ENCODE measurements around the gene STX16. TPM values are rescaled to one million over a fixed set of nuclear protein-coding genes. Genes with fewer than 3 reads are reported as not detected.

The STX16 gene
- total RNA-seq, 3 donors from 2014 or later, result 52.2 to 67.6 (median 55.4) TPM

DNA sequence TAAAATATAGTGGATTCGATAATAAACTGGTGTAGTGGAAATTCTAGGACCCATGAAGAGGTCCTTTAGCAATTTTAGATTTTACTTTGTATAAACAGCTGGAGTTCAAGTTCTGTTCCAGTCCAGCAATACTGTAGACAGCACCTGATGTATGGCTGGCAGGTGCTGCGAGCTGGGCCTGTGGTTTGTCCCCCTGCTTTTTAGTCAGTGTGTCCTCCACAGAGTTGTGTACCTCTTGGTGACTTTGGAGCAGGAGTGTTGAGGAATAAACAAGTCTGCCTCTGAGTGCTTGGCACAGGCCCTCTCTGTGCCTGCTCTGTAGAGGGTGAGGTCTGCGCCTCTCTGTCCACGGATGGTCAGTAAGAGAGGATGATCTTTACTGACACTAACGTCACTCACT is 13.8 kb downstream of the STX16 start:
- Mint-ChIP-seq H3K4me1 (ENCODE audit: low read depth) (peaks cover 48% of the 10 kb centered on the region), H3K27me3 (ENCODE audit: low read depth) (no peaks in the 10 kb centered on the region)

DNA sequence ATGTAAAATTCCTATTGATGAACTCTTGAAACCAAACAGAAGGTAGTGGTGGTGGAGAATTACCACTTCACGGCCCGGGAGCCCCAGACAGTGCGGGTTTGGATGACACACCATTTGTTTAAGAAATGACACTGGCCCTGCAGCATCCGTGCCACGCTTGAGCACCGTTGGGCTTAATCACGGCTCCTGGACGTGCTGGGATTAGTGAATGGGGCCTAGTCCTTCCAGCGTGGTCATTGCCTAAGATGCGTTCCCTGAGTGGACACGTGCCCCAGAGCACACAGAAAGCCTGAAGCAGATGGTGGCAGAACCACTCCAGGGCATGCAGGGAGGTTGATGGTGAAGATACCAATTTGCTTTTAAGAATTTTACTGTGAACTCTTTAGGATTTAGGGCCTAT is 14.5 kb downstream of the STX16 start:
- peaks cover 30% of the 10 kb centered on the region for H3K36me3 Mint-ChIP-seq (ENCODE audit: insufficient read depth)
- no peaks in the 10 kb centered on the region for H3K27me3 Mint-ChIP-seq (ENCODE audit: low read depth)
- H3K4me3 Mint-ChIP-seq, result no peak overlapping the region
- no peaks in the 10 kb centered on the region for H3K9me3 Mint-ChIP-seq
- peaks cover 44% of the 10 kb centered on the region for H3K4me1 Mint-ChIP-seq (ENCODE audit: low read depth)
- ATAC-seq (no peak), DNase-seq (no peak)

More for the DNA sequence above, 13.8 kb downstream of the STX16 start:
- Mint-ChIP-seq H3K36me3 (ENCODE audit: insufficient read depth) (peaks cover 26% of the 10 kb centered on the region), H3K9me3 (no peaks in the 10 kb centered on the region), H3K4me3 (no peak overlapping the region)
- DNase-seq (no peak), ATAC-seq (no peak)

DNA sequence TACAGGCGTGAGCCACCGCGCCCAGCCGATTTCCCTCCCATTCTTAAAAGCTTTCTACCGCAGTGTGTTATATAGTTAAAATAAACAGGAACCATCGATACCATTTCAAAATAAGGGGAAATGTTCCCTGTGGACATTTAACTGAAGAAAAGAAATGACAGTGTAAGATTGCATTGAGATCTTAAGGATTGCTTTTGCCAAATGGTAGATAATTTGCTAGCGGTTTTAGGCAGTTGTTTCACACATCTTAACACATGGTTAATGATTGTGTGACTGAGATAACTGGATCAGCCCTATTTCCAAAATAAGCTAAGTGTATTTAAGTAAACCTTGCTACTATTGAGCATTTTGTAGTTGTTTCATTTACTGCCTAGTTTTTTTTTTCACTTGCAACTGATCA is 15.6 kb downstream of the STX16 start:
- H3K27me3 Mint-ChIP-seq (ENCODE audit: low read depth), result no peaks in the 10 kb centered on the region
- peaks cover 27% of the 10 kb centered on the region for H3K36me3 Mint-ChIP-seq (ENCODE audit: insufficient read depth)
- no peak for DNase-seq
- H3K4me3 Mint-ChIP-seq, result no peak overlapping the region
- H3K9me3 Mint-ChIP-seq, result no peaks in the 10 kb centered on the region
- no peak for ATAC-seq
- H3K4me1 Mint-ChIP-seq (ENCODE audit: low read depth), result peaks cover 34% of the 10 kb centered on the region

DNA sequence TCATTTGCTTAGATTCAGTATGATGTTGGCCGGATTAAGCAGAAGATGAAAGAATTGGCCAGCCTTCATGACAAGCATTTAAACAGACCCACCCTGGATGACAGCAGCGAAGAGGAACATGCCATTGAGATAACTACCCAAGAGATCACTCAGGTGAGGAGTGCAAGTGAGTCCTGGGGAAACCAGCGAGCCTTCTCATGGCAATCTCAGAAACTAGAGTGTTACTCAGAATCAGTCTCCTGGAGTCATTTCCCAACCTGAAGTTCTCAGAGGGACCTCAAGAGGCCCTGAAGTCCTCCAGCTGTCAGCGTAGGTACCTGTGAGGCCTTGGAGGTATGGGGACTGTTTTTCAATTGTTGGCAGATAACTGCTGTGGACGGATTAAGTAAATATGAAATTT is 16.9 kb downstream of the STX16 start:
- no peaks in the 10 kb centered on the region for H3K9me3 Mint-ChIP-seq
- peaks cover 30% of the 10 kb centered on the region for H3K36me3 Mint-ChIP-seq (ENCODE audit: insufficient read depth)
- ATAC-seq (no peak), DNase-seq (no peak)
- H3K4me1 Mint-ChIP-seq (ENCODE audit: low read depth), result peaks cover 26% of the 10 kb centered on the region
- no peaks in the 10 kb centered on the region for H3K27me3 Mint-ChIP-seq (ENCODE audit: low read depth)
- H3K4me3 Mint-ChIP-seq, result no peak overlapping the region

DNA sequence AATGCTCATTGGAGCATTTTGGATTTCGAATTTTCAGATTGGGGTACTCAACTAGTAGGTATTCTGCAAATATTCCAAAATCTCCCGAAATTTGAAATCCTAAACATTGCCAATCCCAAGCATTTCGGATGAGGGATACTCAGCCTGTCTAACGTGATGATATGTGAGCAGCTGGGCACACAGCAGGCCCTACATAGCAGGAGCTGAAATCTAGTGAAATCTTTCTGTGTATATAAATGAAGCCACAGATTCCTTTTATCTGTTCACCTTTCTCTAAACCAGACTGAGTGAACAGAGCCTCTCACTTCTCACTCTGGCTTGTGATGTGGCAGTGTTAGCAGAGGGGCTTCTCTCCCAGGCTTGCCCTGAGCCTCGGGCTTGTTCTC is 17.8 kb downstream of the STX16 start:
- DNase-seq (no peak), ATAC-seq (no peak)
- H3K36me3 Mint-ChIP-seq (ENCODE audit: insufficient read depth), result peaks cover 29% of the 10 kb centered on the region
- H3K27me3 Mint-ChIP-seq (ENCODE audit: low read depth), result no peaks in the 10 kb centered on the region
- H3K9me3 Mint-ChIP-seq, result no peaks in the 10 kb centered on the region
- no peak overlapping the region for H3K4me3 Mint-ChIP-seq
- H3K4me1 Mint-ChIP-seq (ENCODE audit: low read depth), result peaks cover 22% of the 10 kb centered on the region

DNA sequence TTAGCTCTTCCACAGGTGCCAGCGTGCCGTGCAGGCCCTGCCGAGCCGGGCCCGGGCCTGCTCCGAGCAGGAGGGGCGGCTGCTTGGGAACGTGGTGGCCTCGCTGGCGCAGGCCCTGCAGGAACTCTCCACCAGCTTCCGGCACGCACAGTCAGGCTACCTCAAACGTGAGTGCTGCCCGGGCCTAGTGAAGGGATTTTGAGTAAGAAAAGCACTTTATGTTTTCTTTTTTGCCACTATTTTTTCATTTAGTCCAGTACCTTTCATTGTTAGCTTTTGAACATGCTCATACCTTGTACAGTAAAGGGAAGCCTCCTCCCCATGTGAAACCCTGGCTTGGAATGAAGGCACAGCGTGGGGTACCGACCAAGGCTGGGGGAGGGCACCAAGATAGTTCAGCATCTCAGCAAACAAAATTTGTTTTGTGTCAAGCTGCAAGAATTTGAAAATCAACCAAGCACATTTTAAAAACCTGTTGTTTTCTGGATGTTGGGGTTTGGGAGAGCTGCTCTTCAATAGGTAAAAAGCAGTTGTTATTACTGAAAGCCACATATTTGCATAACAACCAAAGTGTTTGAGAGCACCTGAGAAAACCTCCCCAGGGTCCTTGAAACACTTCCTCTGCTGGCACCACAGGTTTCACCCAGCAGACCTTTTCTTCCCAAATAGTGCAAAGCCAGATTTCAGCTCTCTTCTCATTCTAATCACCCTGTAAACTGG is 18.4 kb downstream of the STX16 start:
- H3K4me3 Mint-ChIP-seq, result no peak overlapping the region
- ATAC-seq (no peak), DNase-seq (no peak)
- H3K27me3 Mint-ChIP-seq (ENCODE audit: low read depth), result no peaks in the 10 kb centered on the region
- H3K4me1 Mint-ChIP-seq (ENCODE audit: low read depth), result peaks cover 18% of the 10 kb centered on the region
- H3K36me3 Mint-ChIP-seq (ENCODE audit: insufficient read depth), result peaks cover 31% of the 10 kb centered on the region
- no peaks in the 10 kb centered on the region for H3K9me3 Mint-ChIP-seq

DNA sequence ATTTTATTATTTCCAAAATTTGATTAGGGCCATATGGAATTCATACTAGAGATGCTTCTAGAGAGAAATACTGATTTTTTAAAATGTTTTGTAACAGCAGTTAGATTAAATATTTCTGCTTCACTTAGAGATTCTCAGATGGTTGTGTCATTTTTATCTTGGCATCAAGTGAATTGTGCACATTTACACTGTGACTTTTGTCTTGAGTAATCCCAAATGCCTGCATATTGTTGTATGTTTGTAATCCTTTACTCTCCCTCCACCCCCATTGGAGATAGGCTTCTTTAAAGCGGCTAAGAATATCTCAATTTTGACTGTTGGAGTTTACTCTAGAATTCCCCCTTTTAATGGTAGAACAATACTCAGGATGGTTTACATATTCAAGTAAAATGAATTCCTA is 19.0 kb downstream of the STX16 start:
- Mint-ChIP-seq H3K36me3 (ENCODE audit: insufficient read depth) (peaks cover 33% of the 10 kb centered on the region), H3K9me3 (no peaks in the 10 kb centered on the region)
- no peak for ATAC-seq

DNA sequence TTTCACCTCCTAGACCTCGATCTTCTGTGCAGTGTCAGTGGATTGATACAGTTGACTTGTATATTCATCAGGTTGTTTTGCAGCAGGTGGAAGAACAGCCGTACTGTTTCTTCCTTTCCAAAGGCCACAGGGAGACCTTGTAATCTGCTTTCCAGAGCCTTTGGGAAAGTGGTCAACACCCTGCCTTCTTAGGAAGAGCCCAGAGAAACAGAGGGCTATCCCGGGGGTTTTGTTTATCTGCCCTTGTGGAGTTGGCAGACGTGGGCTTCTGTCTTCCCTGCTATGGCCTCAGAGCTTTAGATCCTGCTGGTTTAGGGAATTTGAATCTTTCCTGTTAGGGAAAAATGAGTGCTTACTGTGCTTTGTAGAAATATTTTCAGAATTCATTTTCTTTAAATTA is 19.6 kb downstream of the STX16 start:
- Mint-ChIP-seq H3K27me3 (ENCODE audit: low read depth) (no peaks in the 10 kb centered on the region), H3K9me3 (no peaks in the 10 kb centered on the region), H3K4me3 (no peak overlapping the region), H3K36me3 (ENCODE audit: insufficient read depth) (peaks cover 36% of the 10 kb centered on the region), H3K4me1 (ENCODE audit: low read depth) (peaks cover 9% of the 10 kb centered on the region)
- no peak for DNase-seq
- no peak for ATAC-seq

More for the DNA sequence above, 19.0 kb downstream of the STX16 start:
- no peak for DNase-seq
- Mint-ChIP-seq H3K27me3 (ENCODE audit: low read depth) (no peaks in the 10 kb centered on the region), H3K4me3 (no peak overlapping the region), H3K4me1 (ENCODE audit: low read depth) (peaks cover 12% of the 10 kb centered on the region)

DNA sequence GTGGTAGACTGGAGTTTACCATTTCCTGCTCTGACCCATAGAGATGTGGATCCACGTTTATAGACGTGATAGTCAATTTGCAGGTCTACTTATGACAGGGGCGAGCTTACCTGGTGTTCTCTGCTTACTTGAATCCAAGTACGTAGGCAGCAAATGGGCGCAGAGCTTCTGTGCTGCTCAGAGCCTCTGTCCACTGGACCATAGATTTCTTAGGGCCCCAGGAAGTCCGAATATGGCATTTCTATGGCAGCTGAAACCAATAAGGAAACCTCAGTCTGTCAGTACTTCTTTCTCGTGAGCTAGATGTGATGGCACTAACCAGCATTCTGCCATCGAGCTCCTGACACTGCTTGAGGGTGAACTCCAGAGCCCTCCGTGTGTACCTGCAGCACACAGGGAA is 22.0 kb downstream of the STX16 start:
- no peak for DNase-seq
- Mint-ChIP-seq H3K9me3 (no peaks in the 10 kb centered on the region), H3K4me3 (no peak overlapping the region), H3K36me3 (ENCODE audit: insufficient read depth) (peaks cover 31% of the 10 kb centered on the region), H3K27me3 (ENCODE audit: low read depth) (no peaks in the 10 kb centered on the region), H3K4me1 (ENCODE audit: low read depth) (peaks cover 3% of the 10 kb centered on the region)
- no peak for ATAC-seq

DNA sequence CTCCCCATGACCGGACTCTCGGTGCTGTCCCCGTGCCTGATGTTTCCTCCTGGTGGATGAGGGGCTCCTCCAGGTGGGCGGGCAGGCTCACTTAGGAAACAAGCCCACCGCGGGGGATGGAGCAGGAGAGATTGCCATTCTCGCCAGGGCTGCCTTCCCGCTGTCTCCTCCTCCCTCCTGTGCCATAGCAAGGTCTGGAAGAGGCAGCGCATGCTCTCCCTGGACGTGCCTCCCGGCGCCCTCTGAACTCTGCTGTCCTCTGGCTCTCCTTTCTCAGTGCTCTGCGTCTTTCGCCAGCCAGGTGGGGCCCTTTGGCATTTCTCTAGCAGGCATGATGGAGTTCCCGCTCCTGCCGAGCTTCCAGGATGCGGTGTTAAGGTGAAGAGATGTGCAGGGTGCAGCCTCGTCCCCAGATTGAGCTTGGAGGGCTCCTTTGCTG is 24.1 kb downstream of the STX16 start:
- Mint-ChIP-seq H3K4me3 (no peak overlapping the region), H3K36me3 (ENCODE audit: insufficient read depth) (peaks cover 44% of the 10 kb centered on the region)

DNA sequence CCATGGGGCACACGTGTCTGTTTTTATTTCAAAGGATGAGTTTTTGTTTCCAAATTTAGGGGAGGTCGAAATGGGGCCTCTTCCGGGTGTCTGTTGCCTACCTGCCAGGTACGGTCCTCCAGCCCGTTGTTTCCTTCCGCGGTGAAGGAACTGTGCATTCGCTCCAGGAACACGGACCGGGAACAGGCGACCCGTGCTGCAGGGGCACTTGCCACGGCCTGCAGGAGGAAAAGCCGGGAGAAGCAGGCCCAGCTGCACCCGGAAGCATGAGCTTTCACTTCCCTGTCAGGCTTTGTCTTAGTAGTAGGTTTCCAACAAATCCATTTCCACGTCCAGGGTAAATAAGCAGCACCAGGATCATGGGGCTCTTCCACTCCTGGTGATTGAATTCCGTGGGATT is 24.6 kb downstream of the STX16 start:
- Mint-ChIP-seq H3K4me1 (ENCODE audit: low read depth) (peaks cover 1% of the 10 kb centered on the region), H3K36me3 (ENCODE audit: insufficient read depth) (peaks cover 43% of the 10 kb centered on the region), H3K9me3 (no peaks in the 10 kb centered on the region), H3K27me3 (ENCODE audit: low read depth) (no peaks in the 10 kb centered on the region), H3K4me3 (no peak overlapping the region)
- DNase-seq (no peak), ATAC-seq (no peak)

More for the DNA sequence above, 24.1 kb downstream of the STX16 start:
- Mint-ChIP-seq H3K4me1 (ENCODE audit: low read depth) (peaks cover 4% of the 10 kb centered on the region), H3K9me3 (no peaks in the 10 kb centered on the region), H3K27me3 (ENCODE audit: low read depth) (no peaks in the 10 kb centered on the region)
- DNase-seq (no peak), ATAC-seq (no peak)

DNA sequence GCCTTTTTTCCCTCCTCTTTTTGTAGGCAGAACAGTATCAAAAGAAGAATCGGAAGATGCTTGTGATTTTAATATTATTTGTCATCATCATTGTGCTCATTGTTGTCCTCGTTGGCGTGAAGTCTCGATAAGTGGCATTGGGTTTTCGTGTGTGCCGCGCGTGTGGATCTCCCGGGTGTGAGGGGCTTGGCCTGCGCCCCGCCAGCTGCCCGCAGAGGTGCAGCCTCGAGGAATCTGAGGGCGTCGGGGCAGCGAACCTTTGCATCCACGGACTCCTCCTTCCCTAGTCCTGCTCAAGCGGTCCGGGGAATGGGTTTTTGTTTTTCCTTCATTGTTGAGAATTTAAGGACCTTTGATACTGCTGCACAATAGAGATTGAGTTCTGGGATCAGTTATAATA is 25.1 kb downstream of the STX16 start:
- peaks cover 44% of the 10 kb centered on the region for H3K36me3 Mint-ChIP-seq (ENCODE audit: insufficient read depth)
- peaks cover 1% of the 10 kb centered on the region for H3K4me1 Mint-ChIP-seq (ENCODE audit: low read depth)
- H3K9me3 Mint-ChIP-seq, result no peaks in the 10 kb centered on the region
- ATAC-seq (no peak), DNase-seq (no peak)
- no peak overlapping the region for H3K4me3 Mint-ChIP-seq
- H3K27me3 Mint-ChIP-seq (ENCODE audit: low read depth), result no peaks in the 10 kb centered on the region

DNA sequence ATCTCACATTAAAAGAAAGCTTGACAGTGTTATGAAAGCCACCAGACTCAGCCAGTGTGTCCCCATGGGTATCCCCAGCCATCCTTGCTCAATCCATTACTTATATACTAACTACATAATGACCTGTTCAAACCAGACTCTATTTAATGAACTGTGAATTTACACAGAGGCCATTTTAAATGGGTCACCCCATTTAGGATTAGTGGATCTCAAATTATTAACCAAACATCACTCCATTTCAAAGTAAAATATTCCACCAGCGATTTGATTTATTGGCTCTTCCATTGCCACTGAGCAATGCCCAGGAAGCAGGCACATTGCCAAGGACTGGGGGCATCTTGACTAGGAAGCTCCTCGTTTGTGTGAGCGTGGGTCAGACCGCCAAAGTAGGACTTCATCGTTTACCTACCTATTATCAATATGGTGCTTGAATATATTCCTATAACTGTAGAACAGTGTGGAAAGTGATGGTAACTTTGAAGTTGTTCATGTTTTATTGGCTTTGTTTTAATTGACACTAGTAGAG is 26.1 kb downstream of the STX16 start:
- no peak for DNase-seq
- peaks cover 1% of the 10 kb centered on the region for H3K4me1 Mint-ChIP-seq (ENCODE audit: low read depth)
- no peaks in the 10 kb centered on the region for H3K9me3 Mint-ChIP-seq
- ATAC-seq, result no peak
- H3K4me3 Mint-ChIP-seq, result no peak overlapping the region
- no peaks in the 10 kb centered on the region for H3K27me3 Mint-ChIP-seq (ENCODE audit: low read depth)
- H3K36me3 Mint-ChIP-seq (ENCODE audit: insufficient read depth), result peaks cover 44% of the 10 kb centered on the region

DNA sequence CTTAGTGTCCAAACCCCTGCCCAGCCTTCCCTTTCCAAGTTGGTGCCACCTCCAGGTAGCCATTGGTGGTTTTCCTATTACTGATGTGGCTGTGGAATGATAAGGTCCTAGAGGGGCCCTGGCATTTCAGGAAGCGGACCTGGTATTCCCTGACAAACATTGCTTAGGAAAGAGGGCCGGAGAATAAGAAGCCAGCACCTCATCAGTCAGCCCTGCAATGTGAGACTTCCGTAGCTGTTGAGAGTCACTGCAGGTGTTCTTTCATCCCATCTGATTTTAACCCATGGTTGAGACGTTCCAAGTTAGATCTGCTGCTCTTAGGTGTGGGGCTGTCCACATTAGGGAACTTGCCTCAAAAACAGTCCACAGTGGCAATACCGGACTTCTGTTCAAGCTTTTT is 26.7 kb downstream of the STX16 start:
- ATAC-seq (no peak), DNase-seq (no peak)
- H3K4me1 Mint-ChIP-seq (ENCODE audit: low read depth), result peaks cover 1% of the 10 kb centered on the region
- no peak overlapping the region for H3K4me3 Mint-ChIP-seq
- H3K27me3 Mint-ChIP-seq (ENCODE audit: low read depth), result no peaks in the 10 kb centered on the region
- H3K36me3 Mint-ChIP-seq (ENCODE audit: insufficient read depth), result peaks cover 41% of the 10 kb centered on the region
- H3K9me3 Mint-ChIP-seq, result no peaks in the 10 kb centered on the region

DNA sequence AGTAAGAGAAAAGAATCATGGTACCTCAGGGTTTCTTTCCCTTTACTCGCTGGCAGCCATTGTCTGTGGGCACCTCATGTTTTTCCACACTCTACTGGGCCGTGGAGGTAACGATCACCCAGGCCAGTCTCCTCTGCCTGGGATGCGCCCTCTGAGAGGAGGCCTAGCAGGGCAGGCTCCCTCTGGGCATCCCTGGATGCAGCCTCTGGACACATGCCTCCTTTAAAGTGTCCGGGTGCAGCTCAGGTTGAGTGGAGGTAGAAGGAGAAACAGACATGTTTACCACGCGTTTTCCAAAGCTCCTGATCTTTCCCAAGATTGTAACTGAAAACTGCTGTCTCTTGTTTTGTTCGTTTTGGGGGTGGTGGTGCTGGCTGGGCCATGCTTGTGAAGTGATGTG is 27.7 kb downstream of the STX16 start:
- no peak for DNase-seq
- H3K4me1 Mint-ChIP-seq (ENCODE audit: low read depth), result peaks cover 1% of the 10 kb centered on the region
- no peaks in the 10 kb centered on the region for H3K27me3 Mint-ChIP-seq (ENCODE audit: low read depth)
- ATAC-seq, result no peak
- H3K36me3 Mint-ChIP-seq (ENCODE audit: insufficient read depth), result peaks cover 36% of the 10 kb centered on the region
- H3K9me3 Mint-ChIP-seq, result no peaks in the 10 kb centered on the region
- no peak overlapping the region for H3K4me3 Mint-ChIP-seq
